IPS-20b (cell line): Measurements from ENCODE around the gene LENEP.

Source experiments
- H3K27ac ChIP-seq: one replicate; pipeline ENCODE4 v1.5.1; 2013; ENCODE audit warnings: low read length
- H3K27me3 ChIP-seq: 2 replicates; pipeline ENCODE4 v1.6.1; 2013; ENCODE audit warnings: mild to moderate bottlenecking, low read length, inconsistent platforms; ENCODE audit not compliant: insufficient read depth
- H3K36me3 ChIP-seq: 2 replicates; pipeline ENCODE4 v1.6.1; 2013; ENCODE audit warnings: low read depth, mild to moderate bottlenecking, inconsistent platforms, low read length, moderate library complexity; ENCODE audit not compliant: insufficient read depth
- H3K4me1 ChIP-seq: 2 replicates; pipeline ENCODE4 v1.6.1; 2013; ENCODE audit warnings: mild to moderate bottlenecking, control low read depth, inconsistent platforms, low read length, moderate library complexity; ENCODE audit not compliant: insufficient read depth
- H3K4me3 ChIP-seq: 2 replicates; pipeline ENCODE4 v1.5.1; 2013; ENCODE audit warnings: mild to moderate bottlenecking, low read length, inconsistent platforms
- H3K9ac ChIP-seq: 2 replicates; pipeline ENCODE4 v1.6.1; 2013; ENCODE audit warnings: low read depth, mild to moderate bottlenecking, inconsistent platforms, low read length, moderate library complexity
- H3K9me3 ChIP-seq: 2 replicates; pipeline ENCODE4 v1.6.1; 2013; ENCODE audit warnings: mild to moderate bottlenecking, low read depth, low read length, inconsistent platforms; ENCODE audit not compliant: insufficient read depth

The LENEP gene

DNA sequence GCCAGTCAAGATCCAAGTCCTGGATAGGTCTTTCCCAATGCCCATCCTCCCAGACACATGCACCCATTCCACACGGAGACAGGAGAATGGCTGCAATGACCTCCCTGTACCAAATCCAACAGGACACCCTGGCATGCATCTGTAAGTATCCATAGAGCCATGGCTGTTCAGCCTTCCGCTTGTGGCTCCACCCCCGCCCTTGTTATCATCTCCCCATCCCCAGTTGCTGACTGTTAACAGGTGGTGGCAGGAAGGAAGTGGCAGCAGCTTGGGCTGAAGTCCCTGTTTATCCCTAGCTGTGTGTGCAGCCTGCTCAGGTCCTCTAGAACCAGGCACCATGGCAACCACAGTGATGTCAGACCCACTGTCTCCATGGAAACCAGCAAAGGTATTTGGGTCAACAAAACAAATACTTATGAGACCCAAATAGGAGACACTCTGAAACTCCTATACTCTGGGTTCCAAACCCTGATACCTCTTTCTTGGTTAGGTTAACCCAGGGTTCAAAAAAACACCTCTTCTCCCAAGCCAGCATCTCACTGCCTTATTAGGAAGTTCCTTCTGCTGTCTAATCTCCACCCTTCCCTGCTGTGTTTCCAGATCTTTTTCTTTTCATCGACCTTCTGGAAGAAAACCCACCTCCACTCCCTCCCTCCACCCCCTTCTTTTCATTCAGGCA lies 38.2 kb upstream of the LENEP start:
- no peaks in the 10 kb centered on the region for H3K9me3 ChIP-seq
- peak overlapping the region; percentile 82 for H3K9ac ChIP-seq
- H3K4me1 ChIP-seq: peaks cover 18% of the 10 kb centered on the region
- peaks cover 16% of the 10 kb centered on the region; the same call in 1 of the 2 replicates for H3K36me3 ChIP-seq
- peak overlapping the region; percentile 82 for H3K4me3 ChIP-seq
- H3K27ac ChIP-seq: peak overlapping the region; percentile 35
- H3K27me3 ChIP-seq: no peaks in the 10 kb centered on the region

DNA sequence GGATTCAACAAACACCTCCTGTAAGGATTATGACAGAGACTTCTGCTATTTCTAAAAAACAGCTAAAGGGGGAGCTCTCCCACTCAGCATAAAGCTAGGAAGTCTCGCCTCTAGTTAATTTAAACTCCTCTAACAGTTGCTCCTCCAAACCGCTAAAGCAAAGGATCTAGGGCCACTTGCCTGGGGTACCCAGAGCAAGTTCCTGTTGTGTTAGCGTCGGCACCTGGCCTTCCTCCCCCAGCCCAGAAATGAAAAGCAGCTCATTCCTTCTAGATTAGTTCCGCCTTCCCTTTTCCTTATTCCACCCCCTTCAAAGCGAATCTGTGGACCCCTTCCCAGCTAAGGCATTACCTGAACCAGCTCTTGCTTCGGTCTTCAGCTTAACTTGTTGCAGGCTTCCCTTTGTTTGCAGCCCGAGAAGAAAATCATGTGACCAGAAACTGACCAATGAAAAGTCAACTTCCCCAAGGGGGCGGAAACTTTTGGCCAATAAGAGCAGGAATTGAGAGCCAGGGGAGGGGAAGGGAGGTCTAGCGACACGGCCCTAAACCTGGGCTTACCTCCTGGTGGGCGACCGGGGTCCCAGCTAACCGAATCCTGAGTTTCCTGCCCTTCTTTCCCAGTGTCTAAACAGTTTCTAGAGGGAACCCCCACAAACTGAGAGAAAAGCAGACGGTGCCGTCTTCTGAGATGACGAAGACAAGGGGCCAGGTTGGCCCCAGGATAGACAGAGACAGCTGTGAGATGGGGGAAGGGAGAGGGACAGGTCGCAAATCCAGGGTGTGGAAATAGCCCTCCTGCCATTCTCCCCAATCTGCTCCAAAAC lies 37.5 kb upstream of the LENEP start, which contains the start of gene PBXIP1:
PBXIP1 (minus strand) TSS at position 382 of the 826 bp plus-strand sequence. CDS start 2,378 bp downstream, outside the sequence.
- Histone ChIP-seq H3K36me3 (peaks cover 16% of the 10 kb centered on the region; the same call in 1 of the 2 replicates), H3K4me3 (peak within 1 kb of the TSS; percentile 82), H3K27ac (peak within 1 kb of the TSS; percentile 35), H3K9ac (peak within 1 kb of the TSS; percentile 82), H3K27me3 (no peaks in the 10 kb centered on the region), H3K9me3 (no peaks in the 10 kb centered on the region), H3K4me1 (peaks cover 18% of the 10 kb centered on the region)

DNA sequence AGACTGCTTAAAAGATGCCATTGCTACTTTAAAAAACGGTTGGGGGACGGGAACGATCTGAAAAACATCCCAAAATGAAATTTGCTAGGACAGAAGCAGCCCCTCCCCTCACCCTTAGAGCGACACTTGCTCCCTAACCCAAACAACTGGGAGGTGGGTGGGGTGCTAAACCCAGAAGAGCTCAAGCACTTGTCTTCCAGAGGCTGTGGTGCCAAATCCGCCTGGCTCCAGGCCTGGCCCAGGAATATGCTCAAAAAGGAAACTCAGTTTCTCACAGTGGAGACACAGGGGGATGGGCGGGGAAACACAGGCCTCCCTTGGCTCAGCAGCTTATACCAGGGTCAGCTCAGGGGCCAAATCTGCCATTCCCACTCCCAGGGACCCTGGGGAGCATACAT lies 36.8 kb upstream of the LENEP start:
- peak overlapping the region; percentile 3 for H3K27ac ChIP-seq
- H3K4me1 ChIP-seq: peaks cover 18% of the 10 kb centered on the region
- peak overlapping the region; percentile 82; the same call in 1 of the 2 replicates for H3K9ac ChIP-seq

DNA sequence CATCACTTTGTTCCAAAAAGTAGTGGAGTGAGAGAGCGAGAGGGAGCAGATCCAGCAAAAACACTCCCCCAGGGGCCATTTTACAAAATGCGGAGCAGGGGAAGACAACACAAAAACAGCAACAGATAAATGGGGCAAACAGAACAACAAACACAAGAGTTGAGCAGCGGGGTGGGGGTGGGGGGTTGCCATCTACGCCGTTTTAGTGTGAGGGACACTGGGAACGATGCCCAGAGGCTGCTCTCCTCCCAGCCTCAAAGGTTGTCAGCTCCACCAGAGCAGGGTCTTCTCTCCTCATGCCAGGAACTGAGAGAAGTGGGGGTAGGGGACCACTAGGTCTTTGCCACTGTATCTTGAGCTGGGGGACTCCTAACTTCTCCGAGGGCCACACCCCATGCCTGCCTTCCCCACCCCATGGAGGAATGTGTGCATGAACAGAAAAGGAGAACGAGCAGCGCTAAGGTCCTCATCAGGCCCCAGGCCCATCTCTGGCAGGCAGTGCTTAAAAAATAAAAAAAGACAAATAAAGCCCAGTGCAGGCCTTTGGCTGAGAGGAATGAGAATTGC lies 36.2 kb upstream of the LENEP start:
- Histone ChIP-seq H3K27me3 (no peaks in the 10 kb centered on the region), H3K9ac (peak overlapping the region; percentile 82; the same call in 1 of the 2 replicates), H3K4me3 (peak overlapping the region; percentile 82), H3K9me3 (no peaks in the 10 kb centered on the region), H3K27ac (peak overlapping the region; percentile 3), H3K36me3 (peaks cover 16% of the 10 kb centered on the region; the same call in 1 of the 2 replicates), H3K4me1 (peaks cover 18% of the 10 kb centered on the region)

More for the DNA sequence above, 36.8 kb upstream of the LENEP start:
- Histone ChIP-seq H3K27me3 (no peaks in the 10 kb centered on the region), H3K4me3 (peak overlapping the region; percentile 82), H3K36me3 (peaks cover 16% of the 10 kb centered on the region; the same call in 1 of the 2 replicates), H3K9me3 (no peaks in the 10 kb centered on the region)

DNA sequence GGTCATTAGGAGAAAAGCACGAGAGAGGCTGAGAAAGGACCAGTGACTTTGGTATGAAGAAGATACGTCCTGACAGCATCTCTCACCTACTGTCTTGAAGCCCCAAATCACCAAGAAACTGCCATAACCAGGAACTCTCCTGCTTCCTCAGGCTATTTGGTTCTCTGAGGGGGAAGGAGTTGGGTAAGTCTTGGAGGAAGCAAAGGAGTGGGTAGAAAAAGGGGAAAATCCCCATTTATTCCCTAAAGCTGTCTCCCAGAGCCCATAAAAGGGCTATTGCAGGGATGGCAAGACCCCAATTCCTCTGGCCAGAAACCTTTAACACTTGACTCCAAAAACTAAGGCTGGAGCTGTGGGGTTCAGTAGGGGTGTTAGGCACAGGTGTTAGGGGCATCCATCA lies 35.4 kb upstream of the LENEP start:
- peaks cover 19% of the 10 kb centered on the region for H3K36me3 ChIP-seq
- H3K9me3 ChIP-seq: no peaks in the 10 kb centered on the region
- H3K27me3 ChIP-seq: no peaks in the 10 kb centered on the region
- H3K27ac ChIP-seq: no peak overlapping the region
- no peak overlapping the region for H3K4me3 ChIP-seq
- H3K9ac ChIP-seq: no peak overlapping the region
- H3K4me1 ChIP-seq: peaks cover 18% of the 10 kb centered on the region

DNA sequence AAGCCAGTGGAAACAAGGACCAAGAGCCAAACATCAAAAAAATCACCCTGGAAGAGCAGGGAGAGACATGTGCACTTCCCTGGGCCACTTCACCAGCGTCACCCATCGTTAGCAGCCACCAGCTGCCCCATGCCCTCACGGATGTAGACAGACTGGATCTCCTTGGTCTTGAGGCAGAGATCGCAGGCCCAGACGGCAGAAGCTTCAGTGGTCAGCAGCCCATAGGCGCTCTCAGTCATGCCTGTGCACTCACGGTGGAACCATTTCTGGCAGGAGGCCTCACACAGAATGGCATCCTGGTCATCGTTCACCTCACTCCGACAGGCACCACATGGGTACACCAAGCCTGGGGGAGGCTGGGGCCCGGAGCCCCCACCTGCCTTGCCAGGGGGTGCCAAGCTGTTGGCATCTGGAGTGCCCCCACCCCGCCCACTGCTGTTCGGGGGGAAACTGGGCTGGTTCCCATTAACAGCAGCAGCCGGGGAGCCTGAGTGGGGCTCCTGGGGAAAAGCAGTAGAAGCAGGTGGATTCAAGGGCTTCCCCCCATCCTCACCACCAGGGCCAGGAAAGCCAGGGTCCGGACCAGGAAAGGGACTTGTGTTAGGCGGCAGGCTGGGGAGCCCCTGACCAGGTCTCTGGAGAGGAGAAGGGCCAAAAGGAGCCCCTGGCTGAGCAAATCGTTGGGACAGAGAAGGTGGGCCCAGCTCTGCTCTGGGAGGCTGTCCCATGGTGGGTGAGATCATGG lies 34.5 kb upstream of the LENEP start:
- Histone ChIP-seq H3K36me3 (peaks cover 27% of the 10 kb centered on the region), H3K4me3 (no peak overlapping the region), H3K9me3 (no peaks in the 10 kb centered on the region), H3K9ac (no peak overlapping the region), H3K4me1 (peaks cover 18% of the 10 kb centered on the region), H3K27me3 (no peaks in the 10 kb centered on the region), H3K27ac (no peak overlapping the region)

DNA sequence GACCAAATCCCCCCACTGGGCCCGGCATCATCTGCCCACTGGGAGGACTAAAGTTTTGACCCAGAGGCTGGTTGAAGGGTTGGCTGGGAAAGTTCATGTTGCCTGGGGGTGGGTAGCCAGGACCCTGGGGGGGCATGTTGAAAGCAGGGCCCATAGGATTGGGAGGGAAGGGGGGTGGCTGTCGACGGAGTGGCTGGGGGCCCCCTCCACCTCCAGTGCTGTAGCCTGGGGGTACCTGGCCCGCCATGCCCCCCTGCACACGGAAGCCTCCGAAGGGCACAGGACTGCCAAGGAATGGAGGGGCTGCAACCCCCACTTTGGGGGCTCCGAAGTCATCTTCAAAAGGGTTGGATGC lies 34.0 kb upstream of the LENEP start:
- H3K36me3 ChIP-seq: peaks cover 33% of the 10 kb centered on the region
- no peaks in the 10 kb centered on the region for H3K27me3 ChIP-seq
- H3K9ac ChIP-seq: no peak overlapping the region
- no peaks in the 10 kb centered on the region for H3K9me3 ChIP-seq
- no peak overlapping the region for H3K4me3 ChIP-seq
- H3K4me1 ChIP-seq: peaks cover 18% of the 10 kb centered on the region
- no peak overlapping the region for H3K27ac ChIP-seq

DNA sequence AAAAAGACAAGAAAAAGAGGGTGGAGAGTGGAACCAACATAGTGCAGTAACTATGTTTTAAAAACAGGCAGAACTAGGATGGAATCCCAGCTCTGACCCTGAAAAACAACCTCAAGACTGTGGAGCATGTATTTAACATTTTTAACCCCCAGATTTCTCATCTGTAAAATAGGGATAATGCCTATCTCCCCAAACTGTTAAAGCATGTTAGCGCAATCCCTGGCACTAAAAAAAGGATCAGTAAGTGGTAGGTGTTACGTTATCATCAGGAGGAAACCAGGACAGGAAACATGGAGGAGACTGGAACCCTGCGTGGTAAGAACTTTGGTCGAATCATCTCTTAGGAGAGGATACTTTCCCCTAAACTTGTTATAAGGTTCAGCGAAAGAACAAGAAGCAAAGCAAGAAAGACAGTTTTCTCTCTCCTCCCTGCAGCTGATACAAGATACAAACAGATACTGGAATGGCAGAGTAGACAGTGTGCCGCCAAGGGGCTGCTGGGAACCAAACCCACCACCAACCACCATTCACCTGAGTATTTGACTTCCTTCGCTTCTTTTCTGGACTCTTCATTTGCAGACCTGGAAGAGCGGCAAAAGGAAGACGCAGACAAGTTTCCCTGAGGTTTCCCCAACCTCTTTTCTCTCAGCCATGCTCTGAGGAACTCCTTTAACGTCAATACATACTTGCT lies 32.8 kb upstream of the LENEP start:
- H3K4me1 ChIP-seq: peaks cover 11% of the 10 kb centered on the region; the same call in 1 of the 2 replicates
- H3K9me3 ChIP-seq: no peaks in the 10 kb centered on the region
- peak overlapping the region; percentile 71; the same call in 1 of the 2 replicates for H3K9ac ChIP-seq
- H3K27me3 ChIP-seq: no peaks in the 10 kb centered on the region
- H3K27ac ChIP-seq: peak overlapping the region; percentile 39
- peak overlapping the region; percentile 96 for H3K4me3 ChIP-seq
- peaks cover 45% of the 10 kb centered on the region for H3K36me3 ChIP-seq

DNA sequence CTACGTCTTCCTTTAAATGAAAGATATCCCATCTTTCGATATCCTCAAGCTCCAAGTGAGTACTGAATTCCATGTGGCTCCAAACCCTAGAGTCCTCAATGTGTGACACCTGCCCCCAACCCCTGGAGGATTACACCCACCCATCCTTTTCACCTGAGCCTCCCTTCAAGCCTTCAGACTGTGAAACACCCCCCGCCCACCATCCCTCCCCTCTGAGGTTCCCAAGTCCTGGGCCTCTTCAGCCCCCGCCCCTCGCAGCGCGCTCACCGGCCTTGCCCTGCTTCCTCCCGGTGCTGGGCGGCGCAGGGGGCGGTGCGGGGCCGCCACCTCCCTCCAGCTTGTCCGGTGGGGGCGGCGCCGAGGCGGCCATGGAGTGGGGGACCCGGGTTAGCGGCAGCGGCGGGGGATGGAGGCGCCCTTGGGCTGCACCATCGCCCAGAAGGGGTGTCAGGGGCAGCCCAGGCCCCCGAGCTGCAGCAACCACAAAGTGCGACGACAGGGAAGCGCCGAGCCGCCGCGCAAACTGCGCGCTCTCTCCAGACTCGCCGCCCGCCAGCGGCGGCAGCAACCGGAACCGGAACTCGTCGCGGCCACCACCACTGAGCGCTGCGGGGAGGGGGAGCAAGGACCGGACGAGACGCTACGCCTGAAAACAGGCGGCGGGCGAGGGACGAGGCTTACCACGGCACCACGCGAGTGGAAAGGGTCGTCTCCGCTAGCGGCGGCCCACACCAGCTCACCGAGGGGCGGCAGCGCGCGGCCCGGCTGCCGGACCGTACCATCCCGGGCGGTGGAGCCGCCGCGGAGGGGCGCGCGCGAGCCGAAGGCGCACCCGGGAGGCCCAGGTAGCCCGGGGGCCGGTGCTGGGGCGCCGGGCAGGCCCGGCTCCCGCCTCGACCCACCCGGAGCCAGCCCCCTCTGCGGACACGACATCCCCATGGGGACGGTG lies 31.9 kb upstream of the LENEP start, which contains the start of gene PYGO2:
PYGO2 (minus strand) TSS at position 576 of the 949 bp plus-strand sequence; CDS start at position 370, 206 bp downstream.
- Histone ChIP-seq H3K9me3 (no peaks in the 10 kb centered on the region), H3K4me3 (peak within 1 kb of the TSS; percentile 96), H3K27ac (peak within 1 kb of the TSS; percentile 39), H3K9ac (peak within 1 kb of the TSS; percentile 71), H3K4me1 (peaks cover 11% of the 10 kb centered on the region; the same call in 1 of the 2 replicates), H3K27me3 (no peaks in the 10 kb centered on the region), H3K36me3 (peaks cover 54% of the 10 kb centered on the region)
